ENCODE measurements around the gene LAMTOR4. TPM values are rescaled to one million over a fixed set of nuclear protein-coding genes. Genes with fewer than 3 reads are reported as not detected.

LAMTOR4 gene
- total RNA-seq, 1 experiment from 2014 or later, result 171 TPM

DNA sequence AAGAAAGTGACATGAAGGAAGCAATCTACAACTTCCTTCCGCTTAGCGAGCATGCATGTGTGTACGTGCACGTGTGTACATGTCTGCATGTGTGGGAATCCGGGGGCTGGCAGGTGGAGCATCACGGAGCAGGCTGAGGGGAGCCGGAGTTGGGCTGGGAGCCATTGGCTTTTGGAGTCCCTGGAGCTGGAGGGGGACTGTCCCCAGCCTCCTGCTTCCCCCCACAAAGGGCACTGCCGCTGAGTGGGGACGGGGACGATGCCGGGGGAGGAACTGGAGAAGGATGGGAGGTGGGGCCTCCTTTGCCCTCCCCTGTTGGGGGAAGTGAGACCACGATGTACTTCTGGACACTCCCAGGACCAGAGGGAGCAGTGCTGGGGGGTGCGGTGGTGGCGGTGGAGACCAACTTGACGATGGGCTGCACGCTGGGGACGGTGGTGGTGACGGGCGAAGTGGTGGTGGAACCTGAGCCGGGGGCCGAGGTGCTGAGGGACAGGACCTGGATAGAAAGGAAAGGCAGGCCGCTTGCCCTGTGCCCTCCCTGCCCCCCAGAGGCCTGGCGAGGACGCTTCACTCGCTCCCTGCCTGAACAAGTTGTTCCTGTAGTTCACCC lies 41.5 kb upstream of the LAMTOR4 start:
- no peak overlapping the region for H3K27ac ChIP-seq (ENCODE audit: low read length)
- no peaks in the 10 kb centered on the region for H4K20me1 ChIP-seq (ENCODE audit: insufficient read depth, low read depth, low read length)
- no peak overlapping the region for H2AFZ ChIP-seq (ENCODE audit: low read length)
- no peak for DNase-seq
- H3K27me3 ChIP-seq (ENCODE audit: low read length), result no peaks in the 10 kb centered on the region
- peaks cover 6% of the 10 kb centered on the region for H3K4me1 ChIP-seq (ENCODE audit: low read length)
- no peak overlapping the region for H3K4me3 ChIP-seq (ENCODE audit: low read length)
- H3K4me2 ChIP-seq (ENCODE audit: low read depth, low read length, poor library complexity, severe bottlenecking), result no peak overlapping the region
- no peaks in the 10 kb centered on the region for H3K9me2 ChIP-seq (replicated peaks; ENCODE audit: insufficient read depth, low read length)
- H3K9ac ChIP-seq (ENCODE audit: low read length), result no peak overlapping the region
- H3K9me3 ChIP-seq (ENCODE audit: low read length), result no peaks in the 10 kb centered on the region
- peaks cover 5% of the 10 kb centered on the region; the same call in 1 of the 2 replicates for H3K36me3 ChIP-seq (ENCODE audit: insufficient read depth, low read length)
- H3K79me2 ChIP-seq (ENCODE audit: low read length), result peaks cover 1% of the 10 kb centered on the region; the same call in 1 of the 2 replicates

DNA sequence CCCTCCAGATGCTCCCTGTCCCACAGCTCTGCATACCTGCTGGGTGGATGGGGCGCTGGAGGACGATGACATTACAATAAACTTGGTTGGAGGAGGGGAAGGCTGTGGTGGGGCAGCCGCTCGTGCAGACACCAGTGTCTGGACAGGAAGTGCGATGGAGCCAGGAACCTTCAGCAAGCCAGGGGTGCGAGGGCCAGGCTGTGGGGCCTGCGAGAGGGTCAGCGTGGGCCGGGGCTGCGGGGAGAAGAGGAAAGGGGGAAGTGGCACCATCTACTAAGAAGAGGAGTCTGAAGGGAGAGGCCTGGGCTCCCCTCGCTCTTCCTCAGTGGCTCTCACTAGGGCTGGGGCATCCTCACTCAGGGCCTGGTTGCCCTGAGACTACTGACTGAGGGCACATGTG lies 40.8 kb upstream of the LAMTOR4 start:
- no peaks in the 10 kb centered on the region for H4K20me1 ChIP-seq (ENCODE audit: insufficient read depth, low read depth, low read length)
- H3K9me3 ChIP-seq (ENCODE audit: low read length), result no peaks in the 10 kb centered on the region
- no peaks in the 10 kb centered on the region for H3K9me2 ChIP-seq (replicated peaks; ENCODE audit: insufficient read depth, low read length)
- H3K4me2 ChIP-seq (ENCODE audit: low read depth, low read length, poor library complexity, severe bottlenecking), result no peak overlapping the region
- H3K27me3 ChIP-seq (ENCODE audit: low read length), result no peaks in the 10 kb centered on the region
- no peaks in the 10 kb centered on the region for H3K4me1 ChIP-seq (ENCODE audit: low read length)
- no peak overlapping the region for H3K27ac ChIP-seq (ENCODE audit: low read length)
- H3K4me3 ChIP-seq (ENCODE audit: low read length), result no peak overlapping the region
- H3K9ac ChIP-seq (ENCODE audit: low read length), result no peak overlapping the region
- H3K79me2 ChIP-seq (ENCODE audit: low read length), result no peaks in the 10 kb centered on the region
- H3K36me3 ChIP-seq (ENCODE audit: insufficient read depth, low read length), result peaks cover 7% of the 10 kb centered on the region; the same call in 1 of the 2 replicates
- no peak for DNase-seq
- no peak overlapping the region for H2AFZ ChIP-seq (ENCODE audit: low read length)

DNA sequence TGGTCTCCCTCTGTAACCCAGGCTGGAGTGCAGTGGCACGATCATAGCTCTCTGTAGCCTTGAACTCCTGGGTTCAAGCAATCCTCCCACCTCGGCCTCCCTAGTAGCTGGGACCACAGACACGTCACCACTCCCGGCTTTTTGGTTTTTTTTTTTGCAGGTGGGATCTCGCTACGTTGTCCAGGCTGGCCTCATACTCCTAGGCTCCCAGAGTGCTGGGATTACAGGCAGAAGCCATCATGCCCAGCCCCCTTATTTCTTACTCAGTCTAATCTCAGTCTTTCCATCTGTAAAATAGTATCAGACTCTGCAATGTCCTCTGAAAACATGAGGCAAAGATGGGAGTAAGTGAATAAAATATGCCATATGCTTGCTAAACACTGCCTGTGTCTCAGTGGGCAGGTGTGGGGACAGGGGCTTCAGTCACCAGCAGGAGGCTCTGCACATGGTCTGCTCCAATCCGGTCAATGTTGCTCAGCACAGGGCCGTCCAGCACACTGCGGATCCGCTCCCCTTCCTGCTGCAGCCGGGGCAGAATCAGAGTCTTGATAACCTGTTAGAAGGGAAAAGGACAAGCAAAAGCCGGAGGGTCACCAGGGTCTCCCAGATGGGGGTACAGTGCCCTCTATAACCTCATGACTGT lies 39.1 kb upstream of the LAMTOR4 start:
- Histone ChIP-seq H3K36me3 (ENCODE audit: insufficient read depth, low read length) (peaks cover 7% of the 10 kb centered on the region; the same call in 1 of the 2 replicates), H3K4me3 (ENCODE audit: low read length) (no peak overlapping the region)

DNA sequence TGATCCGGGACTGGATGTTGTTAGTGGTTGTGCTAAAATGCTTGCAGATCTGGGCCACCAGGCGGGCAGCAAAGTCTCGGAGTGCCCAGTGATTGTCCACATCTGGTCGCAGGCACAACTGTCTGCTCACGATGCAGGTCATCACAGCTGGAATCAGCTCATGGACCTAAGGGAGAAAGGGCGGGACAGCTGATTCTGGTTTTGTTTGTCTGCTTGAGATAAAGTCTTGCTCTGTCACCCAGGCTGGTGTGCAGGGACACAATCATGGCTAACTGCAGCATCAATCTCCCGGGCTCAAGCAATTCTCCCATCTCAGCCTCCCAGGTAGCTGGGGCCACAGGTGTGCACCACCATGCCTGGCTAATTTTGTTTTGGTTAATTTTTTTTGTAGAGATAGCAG lies 37.6 kb upstream of the LAMTOR4 start:
- no peaks in the 10 kb centered on the region for H4K20me1 ChIP-seq (ENCODE audit: insufficient read depth, low read depth, low read length)
- peaks cover 7% of the 10 kb centered on the region; the same call in 1 of the 2 replicates for H3K36me3 ChIP-seq (ENCODE audit: insufficient read depth, low read length)

More for the DNA sequence above, 39.1 kb upstream of the LAMTOR4 start:
- no peak overlapping the region for H3K9ac ChIP-seq (ENCODE audit: low read length)
- no peaks in the 10 kb centered on the region for H3K27me3 ChIP-seq (ENCODE audit: low read length)
- no peak overlapping the region for H2AFZ ChIP-seq (ENCODE audit: low read length)
- DNase-seq, result no peak
- no peaks in the 10 kb centered on the region for H3K9me2 ChIP-seq (replicated peaks; ENCODE audit: insufficient read depth, low read length)
- no peaks in the 10 kb centered on the region for H3K79me2 ChIP-seq (ENCODE audit: low read length)
- no peaks in the 10 kb centered on the region for H3K9me3 ChIP-seq (ENCODE audit: low read length)
- H4K20me1 ChIP-seq (ENCODE audit: insufficient read depth, low read depth, low read length), result no peaks in the 10 kb centered on the region
- H3K4me2 ChIP-seq (ENCODE audit: low read depth, low read length, poor library complexity, severe bottlenecking), result no peak overlapping the region
- no peaks in the 10 kb centered on the region for H3K4me1 ChIP-seq (ENCODE audit: low read length)
- no peak overlapping the region for H3K27ac ChIP-seq (ENCODE audit: low read length)

GRCh38 chr7:100111914-100112313 lies 36.8 kb upstream of the LAMTOR4 start:
- H2AFZ ChIP-seq (ENCODE audit: low read length), result no peak overlapping the region
- no peaks in the 10 kb centered on the region for H3K27me3 ChIP-seq (ENCODE audit: low read length)
- no peaks in the 10 kb centered on the region for H3K4me1 ChIP-seq (ENCODE audit: low read length)
- no peak overlapping the region for H3K4me2 ChIP-seq (ENCODE audit: low read depth, low read length, poor library complexity, severe bottlenecking)
- H4K20me1 ChIP-seq (ENCODE audit: insufficient read depth, low read depth, low read length), result no peaks in the 10 kb centered on the region
- no peaks in the 10 kb centered on the region for H3K9me3 ChIP-seq (ENCODE audit: low read length)
- no peak overlapping the region for H3K27ac ChIP-seq (ENCODE audit: low read length)
- H3K9me2 ChIP-seq (replicated peaks; ENCODE audit: insufficient read depth, low read length), result no peaks in the 10 kb centered on the region
- no peaks in the 10 kb centered on the region for H3K79me2 ChIP-seq (ENCODE audit: low read length)
- no peak for DNase-seq
- H3K9ac ChIP-seq (ENCODE audit: low read length), result no peak overlapping the region
- peaks cover 7% of the 10 kb centered on the region; the same call in 1 of the 2 replicates for H3K36me3 ChIP-seq (ENCODE audit: insufficient read depth, low read length)
- H3K4me3 ChIP-seq (ENCODE audit: low read length), result no peak overlapping the region

More for the DNA sequence above, 37.6 kb upstream of the LAMTOR4 start:
- Histone ChIP-seq H3K4me1 (ENCODE audit: low read length) (no peaks in the 10 kb centered on the region), H2AFZ (ENCODE audit: low read length) (no peak overlapping the region), H3K27me3 (ENCODE audit: low read length) (no peaks in the 10 kb centered on the region), H3K9me2 (replicated peaks; ENCODE audit: insufficient read depth, low read length) (no peaks in the 10 kb centered on the region), H3K9ac (ENCODE audit: low read length) (no peak overlapping the region), H3K27ac (ENCODE audit: low read length) (no peak overlapping the region), H3K4me3 (ENCODE audit: low read length) (no peak overlapping the region), H3K9me3 (ENCODE audit: low read length) (no peaks in the 10 kb centered on the region), H3K79me2 (ENCODE audit: low read length) (no peaks in the 10 kb centered on the region), H3K4me2 (ENCODE audit: low read depth, low read length, poor library complexity, severe bottlenecking) (no peak overlapping the region)
- no peak for DNase-seq

DNA sequence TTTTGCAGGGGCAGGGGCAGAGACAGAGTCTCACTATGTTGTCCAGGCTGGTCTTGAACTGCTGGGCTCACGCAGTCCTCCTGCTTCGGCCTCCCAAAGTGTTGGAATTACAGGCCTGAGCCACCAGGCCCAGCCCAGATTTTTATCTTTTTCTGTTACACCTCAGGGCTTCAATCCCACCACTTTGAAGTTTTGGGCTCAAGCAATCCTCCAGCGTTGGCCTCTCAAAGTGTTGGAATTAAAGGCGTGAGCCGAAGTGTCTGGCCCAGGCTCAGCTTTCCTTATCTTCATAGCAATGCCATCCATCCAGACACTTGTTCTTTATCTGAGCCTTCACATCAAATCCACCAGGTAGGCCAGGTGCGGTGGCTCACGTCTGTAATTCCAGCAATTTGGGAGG lies 33.7 kb upstream of the LAMTOR4 start:
- H3K9me2 ChIP-seq (replicated peaks; ENCODE audit: insufficient read depth, low read length), result no peaks in the 10 kb centered on the region
- H3K79me2 ChIP-seq (ENCODE audit: low read length), result peaks cover 10% of the 10 kb centered on the region
- H3K27me3 ChIP-seq (ENCODE audit: low read length), result no peaks in the 10 kb centered on the region
- no peak overlapping the region for H3K4me3 ChIP-seq (ENCODE audit: low read length)
- H3K36me3 ChIP-seq (ENCODE audit: insufficient read depth, low read length), result peaks cover 7% of the 10 kb centered on the region; the same call in 1 of the 2 replicates
- peaks cover 12% of the 10 kb centered on the region for H3K4me1 ChIP-seq (ENCODE audit: low read length)
- no peak overlapping the region for H3K4me2 ChIP-seq (ENCODE audit: low read depth, low read length, poor library complexity, severe bottlenecking)
- no peak overlapping the region for H2AFZ ChIP-seq (ENCODE audit: low read length)
- H3K27ac ChIP-seq (ENCODE audit: low read length), result no peak overlapping the region
- H3K9me3 ChIP-seq (ENCODE audit: low read length), result no peaks in the 10 kb centered on the region
- H4K20me1 ChIP-seq (ENCODE audit: insufficient read depth, low read depth, low read length), result no peaks in the 10 kb centered on the region
- no peak overlapping the region for H3K9ac ChIP-seq (ENCODE audit: low read length)
- DNase-seq, result no peak

GRCh38 chr7:100118388-100119071 lies 30.2 kb upstream of the LAMTOR4 start:
- Histone ChIP-seq H3K9me3 (ENCODE audit: low read length) (no peaks in the 10 kb centered on the region), H3K27me3 (ENCODE audit: low read length) (no peaks in the 10 kb centered on the region), H3K27ac (ENCODE audit: low read length) (peak overlapping the region; percentile 68), H3K79me2 (ENCODE audit: low read length) (peaks cover 15% of the 10 kb centered on the region), H3K4me1 (ENCODE audit: low read length) (peaks cover 20% of the 10 kb centered on the region), H3K36me3 (ENCODE audit: insufficient read depth, low read length) (no peaks in the 10 kb centered on the region), H2AFZ (ENCODE audit: low read length) (no peak overlapping the region), H3K4me2 (ENCODE audit: low read depth, low read length, poor library complexity, severe bottlenecking) (peak overlapping the region; percentile 92), H4K20me1 (ENCODE audit: insufficient read depth, low read depth, low read length) (no peaks in the 10 kb centered on the region), H3K9me2 (replicated peaks; ENCODE audit: insufficient read depth, low read length) (no peaks in the 10 kb centered on the region), H3K9ac (ENCODE audit: low read length) (peak overlapping the region; percentile 82), H3K4me3 (ENCODE audit: low read length) (peak overlapping the region; percentile 81)
- peak; percentile 54 for DNase-seq
